Pancreas (tissue), 10 donors: Measurements from ENCODE around the gene C1QTNF7. TPM values are rescaled to one million over a fixed set of nuclear protein-coding genes. Genes with fewer than 3 reads are reported as not detected.

Source experiments
- ATAC-seq, 4 donors: fragments of 200-7000 bp; cut with Tn5 transposase; one replicate each; pipeline versions ENCODE4 v1.8.0 to v1.9.1; 2020; ENCODE audit warnings: mild to moderate bottlenecking in 4 of 4, moderate library complexity in 4 of 4
- DNase-seq, 6 donors: peaks; one replicate each; pipeline ENCODE4 v3.0.0-alpha.2; 2020
- FAIRE-seq: peaks from 2 replicates; lab custom pipeline; 2012; peaks lifted over from hg19 to GRCh38; lab: Jason Lieb, UNC
- H3K27ac ChIP-seq, 4 donors: fragments of 200-600 bp; sonication (generic); 1 replicate in 3 of 4; 2 replicates in 1 of 4; pipeline versions ENCODE4 v1.5.0 to v1.8.0; 2020
- H3K27me3 ChIP-seq, 4 donors: fragments of 200-600 bp; one replicate each; pipeline ENCODE4 v1.8.0; 2021
- H3K36me3 ChIP-seq, 3 donors: fragments of 200-600 bp; sonication (generic) in 1 of 3; one replicate each; pipeline versions ENCODE4 v1.5.0 to v1.8.0; 2020 to 2021
- H3K4me1 ChIP-seq, 3 donors: fragments of 200-600 bp; one replicate each; pipeline ENCODE4 v1.8.0; 2021
- H3K4me3 ChIP-seq, 4 donors: fragments of 200-600 bp; sonication (generic) in 2 of 4; one replicate each; pipeline versions ENCODE4 v1.5.0 to v1.8.0; 2020 to 2021
- H3K9me3 ChIP-seq, 4 donors: fragments of 200-600 bp; one replicate each; pipeline ENCODE4 v1.8.0; 2021
- CTCF ChIP-seq, 4 donors: fragments of 200-600 bp; sonication (generic) in 3 of 4; IDR thresholded peaks; one replicate each; pipeline versions ENCODE4 v1.5.0 to v1.8.0; 2021; ENCODE audit warnings: antibody characterized with exemption in 4 of 4
- WGBS, 2 donors: extraction: QIAGEN DNeasy Blood & Tissue Kit; methylation state at CpG; one replicate each; pipeline ENCODE4 v1.1.7; 2013; 5-methylcytosine and 5-hydroxymethylcytosine counted together
- intact Hi-C, 3 donors: fragments of 100-400 bp; cut with DNase I; formaldehyde crosslinking; loops; one replicate each; pipeline versions ENCODE4 v1.11.1 to v1.14.2; 2022
- polyA plus RNA-seq, 2 donors: library from polyadenylated mRNA; stranded (reverse); fragments of 200-250 nt; gene quantifications; one replicate each; pipeline ENCODE4 v1.2.3, GENCODE V29; 2013
- total RNA-seq, 6 donors: library from RNA; stranded (reverse); fragmentation: NEBNext Ultra II Directional in 4 of 6; extraction: Animal tissue kit (Norgen Biotek cat#: 25700) in 4 of 6; gene quantifications; one replicate each; pipeline versions ENCODE4 v1.2.1 to v1.2.4, GENCODE V29; 2021 to 2023
- donor health status: healthy with polysubstance abuse.
- donor health status: DM: no; HTN: no; CAD: no; lungs with moderate emphysema.
- donor health status: DM: no; HTN: no; CAD: no.
- donor health status: control.
- donor health status: control.
- donor health status: Bipolar disorder and iron deficiency.
- donor health status: DM: yes; HTN: yes; CAD: no.
- donor health status: DM: no; HTN: no; CAD: no.
- donor health status: DM: no; HTN: no; CAD: no.
- donor health status: DM: yes; HTN: yes; CAD: no.

The C1QTNF7 gene
- total and polyA plus RNA-seq, 8 donors = 0.03 to 1.1 (median 0.38) TPM

DNA sequence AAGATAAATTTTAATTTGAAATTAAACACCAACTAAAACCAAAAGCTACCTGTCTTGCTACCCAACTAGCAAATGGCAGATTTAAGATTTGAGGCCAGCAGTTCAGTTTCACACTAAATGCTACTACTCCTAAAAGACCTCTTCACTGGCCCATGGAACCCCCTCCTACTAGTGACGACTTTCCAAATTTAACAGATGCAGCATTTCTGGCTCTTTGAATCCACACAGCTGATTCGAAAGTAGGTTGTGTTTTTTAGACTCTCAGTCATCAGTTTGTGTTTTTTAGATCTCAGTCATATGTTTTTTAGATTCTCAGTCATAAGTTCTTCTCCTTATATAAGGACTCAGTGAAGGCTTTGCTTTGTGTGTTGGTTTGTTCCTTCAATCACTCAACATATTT lies 30.8 kb downstream of the C1QTNF7 start:
- no peaks in the 10 kb centered on the region for H3K36me3 ChIP-seq
- H3K4me3 ChIP-seq = no peak overlapping the region
- TF ChIP-seq CTCF (IDR thresholded peaks at IDR 0.05) = no peak
- DNase-seq (no peak), FAIRE-seq (no peak), ATAC-seq (no peak)
- H3K27me3 ChIP-seq = no peaks in the 10 kb centered on the region
- 62 to 65% methylated on average over 2 of the region's 2 CpGs for WGBS, 2 donors
- peaks cover 0 to 4% (median 0%) of the 10 kb centered on the region in 3 donors for H3K4me1 ChIP-seq
- intact Hi-C loops = loop anchor here in 2 of 3 donors (10.0 kb wide), 1 partner anchor 224 kb away; no protein-coding TSS in a partner anchor
- H3K27ac ChIP-seq = no peak overlapping the region
- no peaks in the 10 kb centered on the region for H3K9me3 ChIP-seq

- H3K4me3 ChIP-seq = no peak overlapping the region
- H3K36me3 ChIP-seq = no peaks in the 10 kb centered on the region
- DNase-seq (no peak), ATAC-seq (no peak), FAIRE-seq (no peak)
- intact Hi-C loops = loop anchor here in 2 of 3 donors (10.0 kb wide), 1 partner anchor 225 kb away; no protein-coding TSS in a partner anchor
- no peaks in the 10 kb centered on the region for H3K9me3 ChIP-seq
- H3K27me3 ChIP-seq = no peaks in the 10 kb centered on the region
- H3K4me1 ChIP-seq = peaks cover 0 to 4% (median 0%) of the 10 kb centered on the region in 3 donors
- no peak for TF ChIP-seq CTCF (IDR thresholded peaks at IDR 0.05)
- H3K27ac ChIP-seq = no peak overlapping the region
Measured at GRCh38 chr4:15459706-15460105, 31.9 kb downstream of the C1QTNF7 start.

GRCh38 chr4:15466596-15466995 lies 38.8 kb downstream of the C1QTNF7 start:
- Histone ChIP-seq H3K9me3 (no peaks in the 10 kb centered on the region), H3K36me3 (no peaks in the 10 kb centered on the region), H3K4me3 (no peak overlapping the region), H3K27ac (no peak overlapping the region), H3K27me3 (no peaks in the 10 kb centered on the region), H3K4me1 (no peaks in the 10 kb centered on the region)
- FAIRE-seq = no peak
- ATAC-seq = no peak
- intact Hi-C loops = no loop called here
- no peak for DNase-seq
- TF ChIP-seq CTCF (IDR thresholded peaks at IDR 0.05) = no peak
- WGBS, 2 donors = 67 to 71% methylated on average over 1 of the region's 1 CpG

DNA sequence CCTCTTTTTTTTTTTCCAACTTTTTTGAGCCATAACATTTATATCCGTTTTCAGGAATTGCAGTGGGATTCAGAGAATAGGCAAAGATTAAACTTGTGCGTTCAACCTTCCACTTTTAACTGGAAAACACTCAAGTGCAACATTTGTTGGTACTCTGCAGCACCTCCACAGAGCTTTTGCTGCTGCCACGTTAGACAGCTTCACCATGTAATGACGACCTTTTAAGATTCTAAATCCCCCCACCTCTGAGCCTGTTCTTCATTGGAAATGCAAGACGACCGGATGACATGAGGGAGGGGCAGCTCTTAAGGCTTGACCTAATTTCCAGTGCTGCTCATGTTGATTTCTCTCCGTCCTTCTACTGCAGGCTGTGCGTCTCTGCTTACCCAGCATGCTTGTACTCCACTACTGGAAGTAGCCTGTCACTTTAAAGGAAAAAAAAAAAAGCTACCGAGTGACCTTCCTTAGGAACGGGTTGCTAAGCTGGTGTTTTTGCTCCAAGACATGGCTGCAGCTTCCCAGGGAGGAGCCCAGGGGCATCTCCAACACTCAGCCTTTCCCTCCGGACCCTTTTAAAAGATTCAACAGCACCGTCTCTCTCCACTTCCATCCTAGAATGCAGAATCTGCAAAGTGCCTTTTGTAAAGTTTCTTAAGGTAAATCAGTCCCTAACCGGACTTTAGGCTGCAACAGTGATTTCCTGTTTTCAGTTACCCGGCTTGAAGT lies 41.7 kb downstream of the C1QTNF7 start, which contains the start of gene CC2D2A:
Gene CC2D2A, plus strand, starts transcription at position 481 of the 726 bp plus-strand sequence. CDS start 6,051 bp downstream, outside the sequence.
- intact Hi-C loops = no loop called here
- no peaks in the 10 kb centered on the region for H3K27me3 ChIP-seq
- no peaks in the 10 kb centered on the region for H3K9me3 ChIP-seq
- no peak for TF ChIP-seq CTCF (IDR thresholded peaks at IDR 0.05)
- H3K4me1 ChIP-seq = no peaks in the 10 kb centered on the region
- DNase-seq (peak in 3 of 6 donors; percentile 6 to 32 (median 16)), ATAC-seq (peak; percentile 91 to 98 (median 96)), FAIRE-seq (no peak)
- no peaks in the 10 kb centered on the region for H3K36me3 ChIP-seq
- H3K4me3 ChIP-seq = peak within 1 kb of the TSS; percentile 15 to 46 (median 34)
- WGBS, 2 donors = 2 to 3% methylated on average over 14 of the region's 14 CpGs
- H3K27ac ChIP-seq = no peak within 1 kb of the TSS

- 0 to 2% methylated on average over 3 of the region's 3 CpGs for WGBS, 2 donors
- FAIRE-seq (no peak), ATAC-seq (peak; percentile 6 to 39 (median 37)), DNase-seq (no peak)
- Histone ChIP-seq H3K27ac (no peak overlapping the region), H3K9me3 (no peaks in the 10 kb centered on the region), H3K4me3 (peak overlapping the region; percentile 15 to 46 (median 34)), H3K27me3 (no peaks in the 10 kb centered on the region), H3K36me3 (no peaks in the 10 kb centered on the region), H3K4me1 (no peaks in the 10 kb centered on the region)
- no peak for TF ChIP-seq CTCF (IDR thresholded peaks at IDR 0.05)
- intact Hi-C loops = no loop called here
Measured at GRCh38 chr4:15470128-15470475, 42.3 kb downstream of the C1QTNF7 start.
